Endothelial cell (in vitro differentiated cells): ENCODE measurements around the gene METTL24. TPM values are rescaled to one million over a fixed set of nuclear protein-coding genes. Genes with fewer than 3 reads are reported as not detected.

Experiments used
- DNase-seq: peaks from one replicate; pipeline ENCODE4 v3.0.0; 2021; ENCODE audit warnings: low spot score
- H3K27ac Mint-ChIP-seq: one replicate; pipeline ENCODE4 v1.8.0; 2021; ENCODE audit warnings: mixed read lengths, inconsistent platforms; ENCODE audit not compliant: unreplicated experiment
- H3K27me3 Mint-ChIP-seq: one replicate; pipeline ENCODE4 v1.8.0; 2021; ENCODE audit warnings: mild to moderate bottlenecking, moderate library complexity, mixed read lengths, inconsistent platforms; ENCODE audit not compliant: unreplicated experiment
- H3K36me3 Mint-ChIP-seq: one replicate; pipeline ENCODE4 v1.8.0; 2021; ENCODE audit warnings: mild to moderate bottlenecking, low read depth, mixed read lengths, inconsistent platforms; ENCODE audit not compliant: unreplicated experiment
- H3K4me1 Mint-ChIP-seq: one replicate; pipeline ENCODE4 v1.8.0; 2021; ENCODE audit warnings: mild to moderate bottlenecking, mixed read lengths, inconsistent platforms; ENCODE audit not compliant: unreplicated experiment
- H3K4me3 Mint-ChIP-seq: one replicate; pipeline ENCODE4 v1.8.0; 2021; ENCODE audit warnings: mild to moderate bottlenecking, mixed read lengths, inconsistent platforms; ENCODE audit not compliant: unreplicated experiment
- H3K9me3 Mint-ChIP-seq: one replicate; pipeline ENCODE4 v1.8.0; 2021; ENCODE audit warnings: mixed read lengths, inconsistent platforms; ENCODE audit not compliant: unreplicated experiment
- CTCF ChIP-seq: fragments of 200-600 bp; sonication (generic); IDR thresholded peaks from one replicate; pipeline ENCODE4 v1.5.0; 2021; ENCODE audit warnings: antibody characterized with exemption; ENCODE audit not compliant: unreplicated experiment
- total RNA-seq: library from RNA; stranded (reverse); fragmentation: NEBNext Ultra II Directional; extraction: Animal tissue kit (Norgen Biotek cat#: 25700); gene quantifications from one replicate; pipeline ENCODE4 v1.2.1, GENCODE V29; 2021; ENCODE audit not compliant: unreplicated experiment

The METTL24 gene
- total RNA-seq, 1 donor from 2014 or later = 6.5 TPM

GRCh38 chr6:110327391-110327790 is 30.8 kb downstream of the METTL24 start:
- H3K4me1 Mint-ChIP-seq = peaks cover 40% of the 10 kb centered on the region
- H3K27me3 Mint-ChIP-seq = peaks cover 5% of the 10 kb centered on the region
- TF ChIP-seq CTCF = no peak
- H3K9me3 Mint-ChIP-seq = no peaks in the 10 kb centered on the region
- DNase-seq = no peak
- no peak overlapping the region for H3K4me3 Mint-ChIP-seq
- H3K27ac Mint-ChIP-seq = no peak overlapping the region
- H3K36me3 Mint-ChIP-seq = no peaks in the 10 kb centered on the region

- Mint-ChIP-seq H3K4me3 (no peak overlapping the region), H3K36me3 (no peaks in the 10 kb centered on the region), H3K27ac (no peak overlapping the region), H3K27me3 (peaks cover 5% of the 10 kb centered on the region), H3K9me3 (no peaks in the 10 kb centered on the region), H3K4me1 (peaks cover 40% of the 10 kb centered on the region)
- no peak for TF ChIP-seq CTCF
- no peak for DNase-seq
These were observed 31.5 kb downstream of the METTL24 start for GRCh38 chr6:110326609-110327008.

GRCh38 chr6:110326057-110326456 is 32.1 kb downstream of the METTL24 start:
- Mint-ChIP-seq H3K4me3 (no peak overlapping the region), H3K27ac (no peak overlapping the region), H3K27me3 (peaks cover 5% of the 10 kb centered on the region), H3K4me1 (peaks cover 40% of the 10 kb centered on the region), H3K9me3 (no peaks in the 10 kb centered on the region), H3K36me3 (no peaks in the 10 kb centered on the region)
- no peak for TF ChIP-seq CTCF
- no peak for DNase-seq

GRCh38 chr6:110325197-110325596 is 33.0 kb downstream of the METTL24 start:
- H3K4me3 Mint-ChIP-seq = no peak overlapping the region
- H3K36me3 Mint-ChIP-seq = no peaks in the 10 kb centered on the region
- no peak for TF ChIP-seq CTCF
- peaks cover 5% of the 10 kb centered on the region for H3K27me3 Mint-ChIP-seq
- no peak for DNase-seq
- no peaks in the 10 kb centered on the region for H3K9me3 Mint-ChIP-seq
- peaks cover 37% of the 10 kb centered on the region for H3K4me1 Mint-ChIP-seq
- H3K27ac Mint-ChIP-seq = no peak overlapping the region

- no peaks in the 10 kb centered on the region for H3K9me3 Mint-ChIP-seq
- peaks cover 5% of the 10 kb centered on the region for H3K27me3 Mint-ChIP-seq
- no peak overlapping the region for H3K4me3 Mint-ChIP-seq
- DNase-seq = no peak
- peaks cover 31% of the 10 kb centered on the region for H3K4me1 Mint-ChIP-seq
- H3K36me3 Mint-ChIP-seq = no peaks in the 10 kb centered on the region
- no peak overlapping the region for H3K27ac Mint-ChIP-seq
- TF ChIP-seq CTCF = no peak
These were observed 33.6 kb downstream of the METTL24 start for GRCh38 chr6:110324548-110324947.
